GM18951 (cell line): Measurements from ENCODE around the gene ALG12.

Experiments
- POLR2A ChIP-seq: IDR thresholded peaks from 4 replicates; pipeline ENCODE4 v1.6.1; 2011; ENCODE audit warnings: mild to moderate bottlenecking; ENCODE audit not compliant: insufficient read length, insufficient read depth; ENCODE audit errors: extremely low read depth
- in situ Hi-C: fragments of 300-500 bp; cut with MboI; formaldehyde crosslinking; loops from one replicate; pipeline ENCODE4 v1.12.0; 2022; ENCODE audit warnings: low sequenced_read_pairs, mixed read lengths, inconsistent platforms; ENCODE audit not compliant: unreplicated experiment

The ALG12 gene

GRCh38 chr22:49872347-49872746 is 45.9 kb downstream of the ALG12 start:
- in situ Hi-C loops = no loop called here
- no peak for TF ChIP-seq POLR2A

- in situ Hi-C loops = no loop called here
- TF ChIP-seq POLR2A = no peak
These were observed 46.8 kb downstream of the ALG12 start for GRCh38 chr22:49871482-49871881.

- no peak for TF ChIP-seq POLR2A
- in situ Hi-C loops = no loop called here
These were observed 48.2 kb downstream of the ALG12 start for GRCh38 chr22:49869845-49870712.

- in situ Hi-C loops = no loop called here
- no peak for TF ChIP-seq POLR2A
These were observed 49.0 kb downstream of the ALG12 start for GRCh38 chr22:49869086-49869830.

GRCh38 chr22:49867303-49868265 is 50.7 kb downstream of the ALG12 start:
- TF ChIP-seq POLR2A = no peak
- in situ Hi-C loops = no loop called here

- in situ Hi-C loops = no loop called here
- no peak for TF ChIP-seq POLR2A
These were observed 51.6 kb downstream of the ALG12 start for GRCh38 chr22:49866646-49867045.

GRCh38 chr22:49866134-49866533 is 52.1 kb downstream of the ALG12 start:
- in situ Hi-C loops = no loop called here
- no peak for TF ChIP-seq POLR2A

GRCh38 chr22:49865156-49865555 is 53.1 kb downstream of the ALG12 start:
- in situ Hi-C loops = no loop called here

GRCh38 chr22:49863931-49864330 is 54.3 kb downstream of the ALG12 start:
- in situ Hi-C loops = no loop called here
- TF ChIP-seq POLR2A = no peak

More at GRCh38 chr22:49865156-49865555, 53.1 kb downstream of the ALG12 start:
- no peak for TF ChIP-seq POLR2A

- no peak for TF ChIP-seq POLR2A
- in situ Hi-C loops = no loop called here
These were observed 55.8 kb downstream of the ALG12 start for GRCh38 chr22:49862496-49862776.

GRCh38 chr22:49861642-49862495 is 56.4 kb downstream of the ALG12 start:
- no peak for TF ChIP-seq POLR2A
- in situ Hi-C loops = no loop called here

GRCh38 chr22:49858827-49859226 is 59.4 kb downstream of the ALG12 start:
- no peak for TF ChIP-seq POLR2A
- in situ Hi-C loops = no loop called here
